IMR-90 (cell line): ENCODE measurements around the gene CCDC88B. TPM values are rescaled to one million over a fixed set of nuclear protein-coding genes. Genes with fewer than 3 reads are reported as not detected.

Experiments used
- ATAC-seq: fragments of 200-7000 bp; cut with Tn5 transposase; 2 replicates; pipeline ENCODE4 v1.9.1; 2020; ENCODE audit warnings: low read depth, mild to moderate bottlenecking, moderate library complexity
- BruUV-seq: library from RNA; stranded (reverse); fragments of 400-500 nt; replicated peaks from 2 replicates; lab custom pipeline; 2021; lab: Mats Ljungman, UMichigan
- CTCF ChIA-PET: fragments of 300-600 bp; formaldehyde crosslinking; extraction: SDS; loops from one replicate; lab custom pipeline; 2021; ENCODE audit warnings: antibody characterized with exemption; lab: Yijun Ruan, JAX
- POLR2A ChIA-PET: fragments of 300-600 bp; sonication (Branson Sonifier 250); formaldehyde crosslinking; loops from one replicate; lab custom pipeline; 2022; ENCODE audit warnings: antibody characterized with exemption; ENCODE audit not compliant: unreplicated experiment; lab: Charles Lee
- DNase-seq: peaks from one replicate; pipeline ENCODE4 v3.0.0; 2013
- H2AFZ ChIP-seq: replicated peaks from 2 replicates; pipeline ENCODE3; 2013; ENCODE audit warnings: low read length, mild to moderate bottlenecking; ENCODE audit not compliant: poor library complexity
- H2AK5ac ChIP-seq: 2 replicates; pipeline ENCODE4 v1.6.1; 2013; ENCODE audit warnings: low read depth, low read length, inconsistent platforms
- H2AK9ac ChIP-seq: replicated peaks from 2 replicates; pipeline ENCODE3; 2013; ENCODE audit warnings: mild to moderate bottlenecking, low read depth, low read length, moderate library complexity; ENCODE audit not compliant: poor library complexity
- H2BK120ac ChIP-seq: 2 replicates; pipeline ENCODE4 v1.6.1; 2013; ENCODE audit warnings: low read depth, low read length, inconsistent platforms
- H2BK15ac ChIP-seq: 3 replicates; pipeline ENCODE4 v1.6.1; 2013; ENCODE audit warnings: low read depth, low read length, inconsistent platforms
- H2BK20ac ChIP-seq: 2 replicates; pipeline ENCODE4 v1.6.1; 2013; ENCODE audit warnings: low read depth, mild to moderate bottlenecking, inconsistent platforms, low read length, moderate library complexity
- H2BK5ac ChIP-seq: 2 replicates; pipeline ENCODE4 v1.6.1; 2013; ENCODE audit warnings: mild to moderate bottlenecking, low read depth, low read length, inconsistent platforms; ENCODE audit not compliant: poor library complexity, severe bottlenecking
- H3K14ac ChIP-seq: replicated peaks from 2 replicates; pipeline ENCODE4 v1.6.1; 2013; ENCODE audit warnings: low read depth, low read length, inconsistent platforms
- H3K18ac ChIP-seq: 2 replicates; pipeline ENCODE4 v1.6.1; 2013; ENCODE audit warnings: low read depth, low read length, control low read depth
- H3K23ac ChIP-seq: 2 replicates; pipeline ENCODE4 v1.6.1; 2013; ENCODE audit warnings: low read depth, low read length, inconsistent platforms
- H3K27ac ChIP-seq: 2 replicates; pipeline ENCODE4 v1.5.1; 2013; ENCODE audit warnings: mild to moderate bottlenecking, control low read depth, low read length; ENCODE audit not compliant: insufficient read depth
- H3K27me3 ChIP-seq: 2 replicates; pipeline ENCODE4 v1.6.1; 2013; ENCODE audit warnings: low read length; ENCODE audit not compliant: control insufficient read depth, insufficient read depth
- H3K36me3 ChIP-seq: 2 replicates; pipeline ENCODE4 v1.6.1; 2013; ENCODE audit warnings: low read length, mixed read lengths; ENCODE audit not compliant: control insufficient read depth, insufficient read depth
- H3K4ac ChIP-seq: 2 replicates; pipeline ENCODE4 v1.6.1; 2013; ENCODE audit warnings: low read depth, low read length, inconsistent platforms
- H3K4me1 ChIP-seq: 2 replicates; pipeline ENCODE4 v1.6.1; 2013; ENCODE audit warnings: low read length, mixed read lengths; ENCODE audit not compliant: control insufficient read depth, insufficient read depth
- H3K4me2 ChIP-seq: 2 replicates; pipeline ENCODE4 v1.6.1; 2013; ENCODE audit warnings: low read depth, mild to moderate bottlenecking, control low read depth, low read length, moderate library complexity
- H3K4me3 ChIP-seq: 2 replicates; pipeline ENCODE4 v1.5.1; 2013; ENCODE audit warnings: low read depth, mild to moderate bottlenecking, control low read depth, low read length, moderate library complexity; ENCODE audit not compliant: insufficient read depth
- H3K56ac ChIP-seq: 2 replicates; pipeline ENCODE4 v1.6.1; 2013; ENCODE audit warnings: low read length, inconsistent platforms; ENCODE audit not compliant: insufficient read depth; ENCODE audit errors: extremely low read depth
- H3K79me1 ChIP-seq, 2 experiments: 2 replicates each; pipeline ENCODE4 v1.6.1; 2013; ENCODE audit warnings: low read length in 2 of 2, inconsistent platforms in 1 of 2, low read depth in 1 of 2
- H3K9ac ChIP-seq: 2 replicates; pipeline ENCODE4 v1.6.1; 2013; ENCODE audit warnings: low read depth, low read length, control low read depth
- H3K9me1 ChIP-seq: 2 replicates; pipeline ENCODE4 v1.6.1; 2013; ENCODE audit warnings: low read length, inconsistent platforms; ENCODE audit not compliant: insufficient read depth
- H3K9me3 ChIP-seq: 2 replicates; pipeline ENCODE4 v1.6.1; 2013; ENCODE audit warnings: low read length; ENCODE audit not compliant: control insufficient read depth, insufficient read depth
- H4K20me1 ChIP-seq: 2 replicates; pipeline ENCODE4 v1.6.1; 2013; ENCODE audit warnings: low read length, inconsistent platforms; ENCODE audit not compliant: insufficient read depth
- H4K5ac ChIP-seq: 2 replicates; pipeline ENCODE4 v1.6.1; 2013; ENCODE audit warnings: mild to moderate bottlenecking, low read depth, low read length, control low read depth
- H4K8ac ChIP-seq, 2 experiments: 2 replicates each; pipeline ENCODE4 v1.6.1; 2013; ENCODE audit warnings: low read depth in 2 of 2, low read length in 2 of 2, control low read depth in 1 of 2, inconsistent platforms in 1 of 2
- H4K91ac ChIP-seq: 2 replicates; pipeline ENCODE4 v1.6.1; 2013; ENCODE audit warnings: low read depth, low read length, inconsistent platforms; ENCODE audit not compliant: insufficient read depth
- MAZ ChIP-seq: IDR thresholded peaks from 2 replicates; pipeline ENCODE4 v1.6.1; 2012; ENCODE audit warnings: low read depth, mild to moderate bottlenecking, low read length, improper control_type of control experiment, moderate library complexity, borderline replicate concordance
- WGBS, 2 experiments: methylation state at CpG; one replicate each; pipeline versions ENCODE4 v1.1.5 to v1.1.7; 2013; ENCODE audit warnings: missing lambda C conversion rate in 2 of 2; ENCODE audit not compliant: insufficient read length in 1 of 2; ENCODE audit errors: extremely low coverage in 2 of 2; 5-methylcytosine and 5-hydroxymethylcytosine counted together
- dilution Hi-C: fragments of 300-500 bp; cut with HindIII; formaldehyde crosslinking; loops from one replicate; pipeline ENCODE4 v1.14.3; 2018; ENCODE audit warnings: low sequenced_read_pairs; ENCODE audit not compliant: unreplicated experiment
- in situ Hi-C: fragments of 300-500 bp; cut with MboI; formaldehyde crosslinking; loops from 3 replicates; pipeline ENCODE4 v1.14.3; 2019; ENCODE audit warnings: low sequenced_read_pairs, inconsistent platforms, mixed read lengths
- intact Hi-C: fragments of 100-400 bp; cut with micrococcal nuclease; formaldehyde crosslinking; loops from 2 replicates; pipeline ENCODE4 v1.10.0; 2022
- polyA plus RNA-seq, 3 experiments: library from polyadenylated mRNA; depleted of rRNA; stranded (reverse); fragments of >200 nt; gene quantifications; 2 replicates each; pipeline ENCODE4 v1.2.3, GENCODE V29; 2012; ENCODE audit warnings: low replicate concordance in 1 of 3
- total RNA-seq: library from RNA; depleted of rRNA; stranded (reverse); fragments of >200 nt; gene quantifications from 2 replicates; pipeline ENCODE4 v1.2.3, GENCODE V29; 2012

CCDC88B gene
- total and polyA plus RNA-seq, 2 of the 4 experiments (the other 2 are of a cell fraction) = 1.3 to 2.5 TPM

GRCh38 chr11:64295760-64296159 lies 44.2 kb upstream of the CCDC88B start:
- Histone ChIP-seq H4K91ac (no peak overlapping the region), H3K4me1 (peaks cover 7% of the 10 kb centered on the region), H2BK20ac (no peak overlapping the region), H3K9me1 (no peaks in the 10 kb centered on the region), H3K4ac (no peak overlapping the region), H2BK15ac (no peak overlapping the region), H3K27me3 (peaks cover 98% of the 10 kb centered on the region), H3K4me2 (no peak overlapping the region), H2AK9ac (no peak overlapping the region), H3K56ac (no peak overlapping the region), H4K5ac (no peak overlapping the region), H2AFZ (no peak overlapping the region), H3K36me3 (no peaks in the 10 kb centered on the region), H3K9ac (no peak overlapping the region), H3K79me1 (no peaks in the 10 kb centered on the region), H3K18ac (no peak overlapping the region), H3K14ac (no peak overlapping the region), H3K4me3 (no peak overlapping the region), H3K27ac (no peak overlapping the region), H4K20me1 (peaks cover 7% of the 10 kb centered on the region; the same call in 1 of the 2 replicates), H2BK5ac (no peak overlapping the region), H4K8ac (no peak overlapping the region), H3K23ac (no peak overlapping the region), H3K9me3 (no peaks in the 10 kb centered on the region), H2BK120ac (no peak overlapping the region), H2AK5ac (no peak overlapping the region)
- CTCF ChIA-PET = no interaction called here
- DNase-seq (no peak), ATAC-seq (no peak)
- no TSS peak for BruUV-seq
- POLR2A ChIA-PET = no interaction called here
- no peak for TF ChIP-seq MAZ
- dilution Hi-C loops = no loop called here
- intact Hi-C loops = no loop called here
- no CpG with 5 or more reads among the region's 4 CpGs for WGBS, 2 experiments
- in situ Hi-C loops = no loop called here
